Skeletal muscle tissue (tissue), 5 donors: ENCODE data around the gene NDEL1. TPM values are rescaled to one million over a fixed set of nuclear protein-coding genes. Genes with fewer than 3 reads are reported as not detected.

Experiments
- H3K27ac ChIP-seq: one replicate; pipeline ENCODE4 v1.7.0; 2013; ENCODE audit warnings: mild to moderate bottlenecking, low read depth, low read length, inconsistent platforms
- H3K27me3 ChIP-seq, 3 donors: one replicate each; pipeline ENCODE4 v1.7.0; 2013; ENCODE audit warnings: low read length in 3 of 3; ENCODE audit not compliant: control insufficient read depth in 3 of 3, insufficient read depth in 3 of 3
- H3K36me3 ChIP-seq, 3 donors: one replicate each; pipeline ENCODE4 v1.7.0; 2013; ENCODE audit warnings: low read length in 3 of 3; ENCODE audit not compliant: control insufficient read depth in 3 of 3, insufficient read depth in 3 of 3
- H3K4me1 ChIP-seq, 3 donors: one replicate each; pipeline ENCODE4 v1.7.0; 2013; ENCODE audit warnings: low read length in 3 of 3, mild to moderate bottlenecking in 3 of 3; ENCODE audit not compliant: control insufficient read depth in 3 of 3, insufficient read depth in 3 of 3
- H3K4me3 ChIP-seq, 3 donors: one replicate each; pipeline ENCODE4 v1.7.0; 2013; ENCODE audit warnings: low read length in 3 of 3
- H3K9ac ChIP-seq, 3 donors: one replicate each; pipeline ENCODE4 v1.7.0; 2013; ENCODE audit warnings: low read length in 3 of 3, mild to moderate bottlenecking in 3 of 3, moderate library complexity in 2 of 3, low read depth in 1 of 3
- H3K9me3 ChIP-seq, 3 donors: one replicate each; pipeline ENCODE4 v1.7.0; 2013; ENCODE audit warnings: low read length in 3 of 3; ENCODE audit not compliant: control insufficient read depth in 3 of 3
- small RNA-seq: library from RNA; depleted of rRNA; stranded (forward); fragments of <200 nt; gene quantifications from one replicate; pipeline ENCODE3, GENCODE V24; 2014
- total RNA-seq: library from RNA; depleted of rRNA; stranded (reverse); fragments of >200 nt; gene quantifications from one replicate; pipeline ENCODE4 v1.2.3, GENCODE V29; 2014
- donor health status: Osteomylitis.

Gene NDEL1
- total RNA-seq, 1 donor from 2014 or later, result 32.4 TPM

DNA sequence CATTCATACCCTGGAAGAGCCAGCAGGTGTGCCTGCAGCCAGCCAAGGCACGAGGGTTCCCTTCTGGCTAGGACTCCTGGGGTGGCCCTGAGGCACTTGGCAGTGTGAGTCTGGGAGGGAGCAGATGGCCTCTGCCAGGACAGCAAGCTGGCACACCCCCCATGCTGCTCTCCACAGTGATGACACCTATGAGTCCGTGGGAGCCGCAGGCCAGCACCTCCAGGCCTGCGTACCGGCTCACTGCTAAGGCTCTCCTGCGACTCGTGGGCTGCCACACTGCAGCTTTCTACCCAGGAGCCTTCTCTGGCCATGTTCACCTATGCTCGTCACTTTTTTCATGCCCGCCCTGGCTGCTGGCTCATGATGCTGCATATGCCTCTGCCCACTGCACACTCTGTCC, 68.1 kb downstream of the NDEL1 start:
- Histone ChIP-seq H3K9me3 (no peaks in the 10 kb centered on the region), H3K36me3 (peaks cover 18 to 32% (median 27%) of the 10 kb centered on the region in 3 donors), H3K9ac (peak overlapping the region in 1 of 3 donors; percentile 33), H3K4me1 (peaks cover 10 to 13% (median 12%) of the 10 kb centered on the region in 3 donors), H3K27ac (no peak overlapping the region), H3K27me3 (no peaks in the 10 kb centered on the region), H3K4me3 (no peak overlapping the region)

DNA sequence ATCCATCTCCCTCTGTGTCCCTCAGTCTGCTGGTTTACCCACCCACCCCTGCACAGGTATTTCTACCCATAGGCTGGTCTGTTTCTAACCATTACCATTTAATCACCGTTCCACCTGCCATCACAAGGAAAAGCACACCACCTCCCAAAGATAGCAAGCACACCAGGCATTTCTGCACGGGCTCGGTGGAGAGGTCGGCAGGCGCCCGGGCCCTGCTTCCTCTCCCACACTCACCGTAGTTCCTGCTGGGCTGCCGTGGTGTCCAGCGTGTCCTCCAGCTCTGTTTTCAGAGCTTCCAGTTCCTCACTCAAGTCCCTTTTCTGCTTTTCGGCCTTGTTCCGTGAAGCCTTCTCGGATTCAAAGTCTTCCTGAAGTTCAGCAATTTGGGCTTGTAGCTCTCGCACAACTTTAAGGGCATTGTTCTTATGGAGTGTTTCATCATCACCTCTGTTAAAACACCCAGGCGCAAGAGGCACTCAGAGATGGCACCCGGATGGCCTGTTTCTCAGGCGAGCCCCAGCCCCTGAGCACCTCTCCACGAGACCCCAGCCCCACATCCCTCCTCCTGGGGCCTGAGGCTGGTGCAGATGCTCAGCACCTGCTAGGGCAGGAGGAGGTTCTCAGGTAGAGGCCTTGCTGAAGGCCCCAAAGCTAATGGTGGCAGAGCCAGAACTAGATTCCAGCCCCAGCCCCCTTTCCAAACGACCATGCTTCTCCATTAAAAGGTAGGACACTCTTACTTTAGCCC, 69.0 kb downstream of the NDEL1 start:
- no peak overlapping the region for H3K27ac ChIP-seq
- H3K4me3 ChIP-seq, result no peak overlapping the region
- no peaks in the 10 kb centered on the region for H3K9me3 ChIP-seq
- H3K27me3 ChIP-seq, result no peaks in the 10 kb centered on the region
- H3K4me1 ChIP-seq, result peaks cover 10 to 13% (median 12%) of the 10 kb centered on the region in 3 donors
- H3K36me3 ChIP-seq, result peaks cover 19 to 30% (median 23%) of the 10 kb centered on the region in 3 donors
- H3K9ac ChIP-seq, result peak overlapping the region in 1 of 3 donors; percentile 33

DNA sequence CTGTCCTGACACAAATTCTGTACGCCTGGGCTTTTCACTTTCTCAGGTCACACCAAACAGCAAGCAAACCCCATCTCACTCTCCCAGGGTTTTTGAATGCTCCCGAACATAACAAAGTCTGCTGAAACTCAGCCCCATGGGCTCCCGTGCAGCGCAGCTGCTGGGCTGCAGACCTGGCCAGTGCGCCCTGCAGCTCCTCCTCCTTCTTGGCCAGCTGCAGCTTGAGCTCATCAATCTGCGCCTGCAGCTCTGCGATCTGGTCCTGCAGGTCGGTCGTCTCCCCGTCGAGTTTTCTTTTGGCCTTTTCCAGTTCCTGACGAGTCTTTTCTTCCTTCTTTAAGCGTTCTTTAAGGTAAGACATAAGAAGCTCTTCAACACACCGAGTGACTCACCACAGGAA, 70.5 kb downstream of the NDEL1 start:
- Histone ChIP-seq H3K27ac (peak overlapping the region; percentile 3), H3K9me3 (no peaks in the 10 kb centered on the region), H3K36me3 (peaks cover 13 to 18% (median 15%) of the 10 kb centered on the region in 3 donors), H3K4me3 (peak overlapping the region in 2 of 3 donors; percentile 44 to 59), H3K4me1 (peaks cover 10 to 13% (median 12%) of the 10 kb centered on the region in 3 donors), H3K27me3 (no peaks in the 10 kb centered on the region), H3K9ac (peak overlapping the region in 1 of 3 donors; percentile 39)

DNA sequence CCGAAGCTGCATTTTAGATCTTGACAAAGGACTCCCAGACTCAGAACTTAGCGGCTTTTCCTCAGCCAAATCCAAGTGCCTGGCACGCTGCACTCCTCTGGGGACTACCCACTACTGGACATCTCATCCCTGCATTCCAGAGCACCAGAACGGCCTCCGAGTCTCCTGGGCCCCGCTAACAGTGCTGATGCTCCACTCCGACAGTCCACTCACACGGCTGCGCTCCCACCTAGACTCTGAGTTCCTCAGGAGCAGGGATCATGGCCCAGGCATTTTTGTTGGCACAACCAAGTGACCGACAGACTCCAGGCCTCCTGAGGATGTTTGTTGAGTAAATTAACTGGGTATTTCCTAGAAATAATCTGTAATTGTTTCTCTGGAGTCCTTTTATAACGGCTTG, 79.1 kb downstream of the NDEL1 start:
- H3K9ac ChIP-seq, result no peak overlapping the region
- H3K36me3 ChIP-seq, result peaks cover 7 to 33% (median 20%) of the 10 kb centered on the region in 3 donors
- H3K27me3 ChIP-seq, result no peaks in the 10 kb centered on the region
- H3K4me3 ChIP-seq, result no peak overlapping the region
- no peaks in the 10 kb centered on the region for H3K4me1 ChIP-seq
- H3K27ac ChIP-seq, result no peak overlapping the region
- H3K9me3 ChIP-seq, result no peaks in the 10 kb centered on the region

Small RNA genes lying within 50 kb of the gene (small RNA-seq; reads per million reads assigned to genes)
- gene RNU7-43P, result not detected

Other genes with a start within 250 kb of the NDEL1 start
- gene BORCS6, start 245.7 kb upstream of the NDEL1 start, total RNA-seq, result 4.7 TPM
- 5.7 TPM for gene AURKB, start 225.3 kb upstream of the NDEL1 start, total RNA-seq
- 3.7 TPM for gene CTC1, start 187.8 kb upstream of the NDEL1 start, total RNA-seq
- gene PFAS, start 186.6 kb upstream of the NDEL1 start, total RNA-seq, result 16.7 TPM
- 6.8 TPM for gene RANGRF, start 147.2 kb upstream of the NDEL1 start, total RNA-seq
- 0.52 TPM for gene SLC25A35, start 140.5 kb upstream of the NDEL1 start, total RNA-seq
- 2.6 TPM for gene ARHGEF15, start 125.6 kb upstream of the NDEL1 start, total RNA-seq
- not detected for gene ODF4, start 96.0 kb upstream of the NDEL1 start, total RNA-seq
- gene RPL26, start 52.7 kb upstream of the NDEL1 start, total RNA-seq, result 4,040 TPM
- gene RNF222, start 38.1 kb upstream of the NDEL1 start, total RNA-seq, result not detected
- 72.0 TPM for gene MYH10, start 194.8 kb downstream of the NDEL1 start, total RNA-seq